GM19023 (cell line): ENCODE measurements around the gene PTF1A.

Experiments used
- ATAC-seq: cut with Tn5 transposase; IDR thresholded peaks from one replicate; pipeline ENCODE4 v1.9.1; 2021; ENCODE audit warnings: mild to moderate bottlenecking, moderate library complexity; ENCODE audit not compliant: unreplicated experiment

Gene PTF1A

GRCh38 chr10:23191764-23192711 is at the start of gene PTF1A:
Gene PTF1A, plus strand, starts transcription at chr10:23192312. Its CDS starts 219 bp downstream, at chr10:23192531.
- no peak for ATAC-seq

GRCh38 chr10:23146258-23146657 is 45.9 kb upstream of the PTF1A start:
- ATAC-seq = no peak

GRCh38 chr10:23147035-23147434 is 45.1 kb upstream of the PTF1A start:
- no peak for ATAC-seq

GRCh38 chr10:23148214-23148613 is 43.9 kb upstream of the PTF1A start:
- no peak for ATAC-seq

- no peak for ATAC-seq
Observed at GRCh38 chr10:23150091-23150490, 42.0 kb upstream of the PTF1A start.

- ATAC-seq = no peak
Observed at GRCh38 chr10:23150610-23151009, 41.5 kb upstream of the PTF1A start.

- ATAC-seq = no peak
Observed at GRCh38 chr10:23151071-23151470, 41.0 kb upstream of the PTF1A start.

- no peak for ATAC-seq
Observed at GRCh38 chr10:23155169-23155568, 36.9 kb upstream of the PTF1A start.

- no peak for ATAC-seq
Observed at GRCh38 chr10:23156447-23157150, 35.5 kb upstream of the PTF1A start.

- ATAC-seq = peak; percentile 46
Observed at GRCh38 chr10:23157239-23157681, 34.9 kb upstream of the PTF1A start.

GRCh38 chr10:23157691-23158369 is 34.3 kb upstream of the PTF1A start:
- peak; percentile 56 for ATAC-seq

- peak; percentile 61 for ATAC-seq
Observed at GRCh38 chr10:23158370-23158769, 33.7 kb upstream of the PTF1A start.

GRCh38 chr10:23171232-23171876 is 20.8 kb upstream of the PTF1A start:
- ATAC-seq = no peak

- no peak for ATAC-seq
Observed at GRCh38 chr10:23172429-23173213, 19.5 kb upstream of the PTF1A start.

GRCh38 chr10:23173214-23174073 is 18.7 kb upstream of the PTF1A start:
- ATAC-seq = no peak

- no peak for ATAC-seq
Observed at GRCh38 chr10:23174074-23174976, 17.8 kb upstream of the PTF1A start.

GRCh38 chr10:23174977-23175512 is 17.1 kb upstream of the PTF1A start:
- ATAC-seq = no peak

- ATAC-seq = no peak
Observed at GRCh38 chr10:23186178-23186577, 5.9 kb upstream of the PTF1A start.
